Heart left ventricle (tissue), 13 donors: ENCODE results near the gene FAT1.

Experiments used
- POLR2A ChIP-seq, 2 donors: fragments of 450-650 bp; IDR thresholded peaks; one replicate each; pipeline ENCODE4 v1.6.1; 2017; ENCODE audit warnings: antibody characterized with exemption in 2 of 2, mild to moderate bottlenecking in 2 of 2, moderate library complexity in 2 of 2
- TF ChIP-seq, protein P1 (sequence below), 12 donors: fragments of 200-600 bp; sonication (generic) in 4 of 12; IDR thresholded peaks; one replicate each; pipeline versions ENCODE4 v1.5.0 to v1.8.0; 2018 to 2022; ENCODE audit warnings: antibody characterized with exemption in 12 of 12, mild to moderate bottlenecking in 5 of 12
- donor health status: ischemic (EF 13 %, LVEDD 7.1; RV severe dilation, severe dysfunction).
- donor health status: DM: no; HTN: yes; CAD: no.
- donor health status: DM: no; HTN: no; CAD: no.
- donor health status: ischemic (EF 25% LVEDD 6.9; RV normal size, moderate dysfunction).
- donor health status: ischemic (EF 25% LVEDD 5.7; RV mildly dilated, moderate dysfunction).
- donor health status: ischemic (EF 35%, LVEDD 5.7; RV mildly dilated, moderate dysfunction).
- donor health status: nonischemic (EF 11% LVEDD 7.7; RV severe dilation, severe dysfunction).
- donor health status: DM: yes; HTN: yes; CAD: no.
- donor health status: PGD.
- donor health status: ischemic (EF 29% LVEDD 5.4; RV normal size, mild dysfunction).
- donor health status: nonischemic (EF 23%, LVEDD 6.1; RV moderate dilation, normal function).

DNA sequence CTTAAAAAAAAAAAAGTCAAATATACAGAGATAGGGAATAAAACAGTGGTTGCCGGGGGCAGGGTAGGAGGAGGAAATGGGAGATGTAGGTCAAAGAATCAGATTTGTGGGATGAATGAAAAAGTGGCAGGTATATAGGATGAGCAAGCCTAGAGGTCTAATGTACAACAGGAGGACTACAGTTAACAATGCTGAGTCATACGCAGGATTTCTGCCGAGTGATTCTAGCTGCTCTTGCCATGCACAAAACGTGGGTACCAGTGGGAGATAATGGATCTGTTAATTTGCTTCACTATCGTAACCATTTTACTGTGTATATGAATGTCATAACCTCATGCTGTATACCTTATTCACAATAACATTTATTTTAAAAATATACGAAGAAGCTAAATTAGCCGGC lies 157.6 kb downstream of the FAT1 start:
- no peak for TF ChIP-seq POLR2A (IDR thresholded peaks at IDR 0.05)
- TF ChIP-seq, protein P1, sequence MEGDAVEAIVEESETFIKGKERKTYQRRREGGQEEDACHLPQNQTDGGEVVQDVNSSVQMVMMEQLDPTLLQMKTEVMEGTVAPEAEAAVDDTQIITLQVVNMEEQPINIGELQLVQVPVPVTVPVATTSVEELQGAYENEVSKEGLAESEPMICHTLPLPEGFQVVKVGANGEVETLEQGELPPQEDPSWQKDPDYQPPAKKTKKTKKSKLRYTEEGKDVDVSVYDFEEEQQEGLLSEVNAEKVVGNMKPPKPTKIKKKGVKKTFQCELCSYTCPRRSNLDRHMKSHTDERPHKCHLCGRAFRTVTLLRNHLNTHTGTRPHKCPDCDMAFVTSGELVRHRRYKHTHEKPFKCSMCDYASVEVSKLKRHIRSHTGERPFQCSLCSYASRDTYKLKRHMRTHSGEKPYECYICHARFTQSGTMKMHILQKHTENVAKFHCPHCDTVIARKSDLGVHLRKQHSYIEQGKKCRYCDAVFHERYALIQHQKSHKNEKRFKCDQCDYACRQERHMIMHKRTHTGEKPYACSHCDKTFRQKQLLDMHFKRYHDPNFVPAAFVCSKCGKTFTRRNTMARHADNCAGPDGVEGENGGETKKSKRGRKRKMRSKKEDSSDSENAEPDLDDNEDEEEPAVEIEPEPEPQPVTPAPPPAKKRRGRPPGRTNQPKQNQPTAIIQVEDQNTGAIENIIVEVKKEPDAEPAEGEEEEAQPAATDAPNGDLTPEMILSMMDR (IDR thresholded peaks at IDR 0.05): no peak
